HG03039 (cell line): ENCODE data around the gene MAB21L4.

ENCODE experiments used
- ATAC-seq: cut with Tn5 transposase; IDR thresholded peaks from one replicate; pipeline ENCODE4 v1.9.1; 2021; ENCODE audit warnings: mild to moderate bottlenecking, moderate library complexity; ENCODE audit not compliant: unreplicated experiment

The MAB21L4 gene

DNA sequence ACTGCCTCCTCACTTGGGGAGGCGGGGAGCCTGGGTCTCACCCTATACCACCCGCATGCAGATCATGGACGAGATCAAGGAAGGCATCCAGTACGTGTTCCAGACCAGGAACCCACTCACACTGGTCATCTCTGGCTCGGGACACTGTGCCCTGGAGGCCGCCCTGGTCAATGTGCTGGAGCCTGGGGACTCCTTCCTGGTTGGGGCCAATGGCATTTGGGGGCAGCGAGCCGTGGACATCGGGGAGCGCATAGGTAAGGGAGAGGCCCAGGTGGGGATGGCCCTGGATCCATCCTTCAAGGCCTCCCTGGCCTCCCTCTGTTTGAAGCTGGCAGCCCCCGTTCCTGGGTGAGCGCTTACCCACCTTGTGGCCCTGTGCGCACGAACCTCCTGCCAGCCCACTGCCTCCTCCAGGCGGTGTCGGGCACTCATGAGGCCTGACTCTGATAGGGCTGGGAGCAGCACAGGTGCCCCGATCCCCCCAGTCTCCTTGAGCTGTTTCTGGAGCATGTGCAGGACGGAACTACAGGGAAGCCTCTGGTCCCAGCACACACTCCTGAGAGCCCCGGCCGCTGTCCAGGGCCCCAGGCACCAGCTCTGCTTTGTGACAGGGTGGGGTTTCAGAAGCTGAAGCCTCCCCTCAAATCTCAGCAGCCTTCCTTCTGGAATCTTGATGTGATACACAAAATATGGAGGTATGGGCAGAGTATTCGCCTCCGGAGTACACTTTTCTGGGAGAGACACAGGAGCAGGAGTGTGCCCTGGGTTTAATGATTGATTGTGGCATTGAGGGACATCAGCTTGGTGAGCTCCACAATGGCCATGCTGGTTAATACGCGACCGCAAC is 26.6 kb downstream of the MAB21L4 start:
- ATAC-seq: no peak

DNA sequence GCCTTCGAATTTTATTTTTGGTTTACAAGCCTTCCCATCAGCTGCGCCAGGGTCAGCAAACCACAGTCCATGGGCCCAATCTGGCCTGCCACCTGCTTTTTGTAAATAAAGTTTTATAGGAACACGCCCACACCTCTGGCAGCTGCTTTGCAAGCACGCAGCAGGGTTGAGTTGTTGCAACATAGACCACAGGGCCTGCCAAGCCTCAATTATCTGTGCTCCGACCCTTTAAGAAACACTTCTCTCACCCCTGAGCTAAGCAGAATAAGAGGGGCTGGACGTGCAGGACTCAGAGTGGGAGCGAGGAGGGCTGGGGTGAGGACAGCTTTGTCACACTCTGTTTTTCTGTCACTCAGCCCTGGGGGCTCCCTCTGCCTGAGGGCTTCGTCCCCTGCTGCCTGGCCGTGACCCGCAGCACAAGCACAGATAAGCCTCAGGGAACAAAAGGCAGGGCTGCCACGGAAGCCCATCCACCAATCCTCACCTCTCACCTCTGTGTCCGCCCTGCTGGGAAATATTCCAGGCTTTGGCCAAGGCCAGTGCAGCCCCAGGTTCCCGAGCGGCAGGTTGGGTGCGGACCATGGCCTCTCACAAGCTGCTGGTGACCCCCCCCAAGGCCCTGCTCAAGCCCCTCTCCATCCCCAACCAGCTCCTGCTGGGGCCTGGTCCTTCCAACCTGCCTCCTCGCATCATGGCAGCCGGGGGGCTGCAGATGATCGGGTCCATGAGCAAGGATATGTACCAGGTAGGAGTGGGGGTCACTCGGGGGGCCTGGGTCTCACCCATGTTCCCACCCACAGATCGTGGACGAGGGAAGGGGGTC is 27.5 kb downstream of the MAB21L4 start, which contains the start of gene AGXT:
Gene AGXT (plus strand): TSS at position 539 of the 823 bp plus-strand sequence. CDS start 42 bp downstream, at position 581.
- no peak for ATAC-seq

DNA sequence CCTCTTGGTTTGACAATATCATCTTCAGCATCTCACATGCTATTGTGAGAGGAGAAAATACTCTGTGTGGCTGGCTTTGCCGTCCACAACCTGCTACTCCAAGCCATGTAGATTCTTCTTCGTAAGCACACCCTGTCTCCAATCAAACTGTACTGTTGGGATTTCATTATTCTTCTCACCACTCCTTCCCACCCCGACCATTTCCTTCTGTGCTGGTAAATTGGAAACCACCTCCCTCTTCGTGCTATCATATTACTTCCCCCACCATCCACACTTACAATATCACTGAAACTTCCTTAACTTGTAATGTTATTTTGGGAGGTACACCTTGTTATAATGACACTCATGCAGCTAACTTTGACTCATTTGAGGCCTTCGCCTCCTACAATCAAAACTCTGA is 30.6 kb downstream of the MAB21L4 start:
- no peak for ATAC-seq

DNA sequence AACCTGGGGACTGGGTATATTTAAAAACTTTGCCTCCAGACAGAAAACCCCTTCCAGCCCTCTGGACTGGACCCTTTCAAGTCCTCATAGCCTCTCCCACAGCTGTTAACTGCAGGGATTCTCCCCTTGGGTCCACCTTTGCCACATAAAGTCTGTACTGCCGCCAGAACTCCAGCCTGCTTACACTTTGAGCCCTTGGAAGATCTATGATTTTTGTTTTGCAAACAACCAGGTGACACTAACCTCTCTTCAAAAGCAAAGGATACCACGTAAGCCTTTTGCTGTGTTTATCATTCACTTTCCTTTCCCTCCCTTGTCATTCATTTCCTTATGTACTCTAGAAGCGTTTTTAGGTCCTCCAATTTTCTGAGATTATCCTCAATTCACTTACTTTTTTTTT is 31.5 kb downstream of the MAB21L4 start:
- ATAC-seq: no peak

DNA sequence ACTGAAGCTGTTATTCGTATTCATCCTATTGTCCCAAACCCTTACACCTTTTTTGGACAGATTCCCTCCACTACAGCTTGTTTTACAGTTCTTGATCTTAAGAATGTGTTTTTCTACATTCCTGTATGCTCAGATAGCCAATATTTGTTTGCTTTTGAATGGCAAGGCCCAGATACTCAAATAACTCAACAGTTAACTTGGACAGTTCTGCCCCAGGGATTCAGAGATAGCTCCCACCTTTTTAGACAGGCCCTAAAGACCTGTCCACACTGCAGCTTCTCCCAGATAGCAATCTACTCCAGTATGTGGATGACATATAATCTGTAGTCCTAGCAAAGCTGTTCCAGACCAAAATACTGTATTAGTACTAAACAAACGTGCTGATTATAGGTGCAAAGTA is 34.4 kb downstream of the MAB21L4 start:
- no peak for ATAC-seq

DNA sequence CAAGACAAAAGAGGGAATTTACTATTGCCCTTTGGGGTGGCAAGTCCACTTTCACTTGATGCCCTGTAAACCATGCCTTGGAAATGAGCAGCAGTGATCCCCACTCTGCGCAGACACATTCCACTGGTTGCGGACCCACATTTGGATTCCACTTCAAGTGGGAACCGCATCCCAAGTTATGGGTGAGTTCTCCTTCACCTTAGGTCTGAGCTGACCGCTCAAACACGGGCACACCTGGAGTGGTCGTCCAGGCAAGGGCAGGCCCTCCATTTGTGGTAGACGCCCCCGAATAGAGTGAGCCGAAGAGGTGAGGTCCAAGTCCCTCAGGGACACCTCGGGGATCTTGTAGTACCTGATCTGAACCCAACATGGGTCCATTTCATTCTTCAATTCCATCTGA is 37.1 kb downstream of the MAB21L4 start:
- no peak for ATAC-seq

DNA sequence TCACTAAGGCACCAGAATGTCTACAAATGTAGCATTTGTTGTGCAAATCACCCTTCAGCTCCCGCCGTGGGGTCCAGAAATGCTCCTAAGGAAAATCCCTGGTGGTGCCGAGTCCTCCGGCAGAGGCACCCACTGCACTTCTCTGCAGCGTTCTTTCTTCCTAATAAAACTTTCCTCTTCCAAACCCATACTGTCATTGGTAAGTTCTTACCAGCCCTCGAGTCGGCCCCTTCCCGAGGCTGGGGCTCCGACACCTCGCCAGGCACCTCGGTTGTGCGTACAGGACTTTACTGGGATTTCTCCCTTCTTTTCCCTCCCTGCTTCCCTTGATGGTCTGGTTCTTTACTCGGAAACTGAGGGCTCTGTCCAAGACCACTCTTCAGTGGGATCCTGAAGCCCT is 37.6 kb downstream of the MAB21L4 start:
- no peak for ATAC-seq

DNA sequence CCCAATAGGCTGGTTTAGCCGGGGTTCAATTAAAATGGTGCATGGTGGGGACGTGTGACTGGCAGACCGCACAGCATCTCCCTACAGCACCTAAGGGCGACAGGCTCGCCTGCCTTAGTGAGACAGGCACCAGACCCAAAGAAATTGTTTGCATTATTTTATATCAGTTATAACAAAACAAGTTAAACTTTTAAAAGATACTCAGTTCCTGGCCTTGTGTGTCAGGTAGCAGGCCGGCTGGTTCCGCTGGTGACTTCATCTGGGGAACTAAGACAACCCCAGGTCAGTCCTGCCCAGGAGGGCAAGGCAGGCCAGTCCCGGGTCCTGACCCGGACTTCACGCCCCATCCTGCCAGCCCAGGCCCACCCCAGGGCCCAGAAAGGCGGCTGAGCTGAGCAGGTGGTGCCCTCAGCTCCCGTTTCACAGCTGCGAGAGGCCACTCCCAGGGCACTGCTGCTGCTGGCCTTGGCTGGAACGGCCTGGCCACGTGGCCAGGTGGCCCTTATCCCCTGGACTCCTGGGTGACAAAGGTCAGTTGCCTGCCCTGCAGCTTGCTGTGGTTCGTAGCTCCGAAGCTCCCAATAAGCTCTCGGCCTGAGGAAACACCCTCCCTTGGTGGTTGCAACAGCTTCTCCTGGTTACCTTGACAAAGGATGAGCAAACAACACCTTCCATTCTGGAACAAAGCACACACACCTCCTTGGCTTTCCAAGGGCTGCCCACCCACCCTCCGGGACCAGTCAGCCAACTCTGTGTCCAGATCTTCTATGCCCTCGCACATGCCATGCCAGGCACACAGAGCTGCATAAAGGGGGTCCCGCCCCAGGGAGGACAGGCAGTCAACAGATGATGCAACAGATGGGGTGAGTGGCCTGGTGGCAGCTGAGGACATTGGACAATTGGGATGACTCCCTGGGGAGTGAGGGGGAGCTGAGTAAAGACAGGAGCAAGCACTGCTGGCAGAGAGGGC is 38.6 kb downstream of the MAB21L4 start:
- no peak for ATAC-seq

DNA sequence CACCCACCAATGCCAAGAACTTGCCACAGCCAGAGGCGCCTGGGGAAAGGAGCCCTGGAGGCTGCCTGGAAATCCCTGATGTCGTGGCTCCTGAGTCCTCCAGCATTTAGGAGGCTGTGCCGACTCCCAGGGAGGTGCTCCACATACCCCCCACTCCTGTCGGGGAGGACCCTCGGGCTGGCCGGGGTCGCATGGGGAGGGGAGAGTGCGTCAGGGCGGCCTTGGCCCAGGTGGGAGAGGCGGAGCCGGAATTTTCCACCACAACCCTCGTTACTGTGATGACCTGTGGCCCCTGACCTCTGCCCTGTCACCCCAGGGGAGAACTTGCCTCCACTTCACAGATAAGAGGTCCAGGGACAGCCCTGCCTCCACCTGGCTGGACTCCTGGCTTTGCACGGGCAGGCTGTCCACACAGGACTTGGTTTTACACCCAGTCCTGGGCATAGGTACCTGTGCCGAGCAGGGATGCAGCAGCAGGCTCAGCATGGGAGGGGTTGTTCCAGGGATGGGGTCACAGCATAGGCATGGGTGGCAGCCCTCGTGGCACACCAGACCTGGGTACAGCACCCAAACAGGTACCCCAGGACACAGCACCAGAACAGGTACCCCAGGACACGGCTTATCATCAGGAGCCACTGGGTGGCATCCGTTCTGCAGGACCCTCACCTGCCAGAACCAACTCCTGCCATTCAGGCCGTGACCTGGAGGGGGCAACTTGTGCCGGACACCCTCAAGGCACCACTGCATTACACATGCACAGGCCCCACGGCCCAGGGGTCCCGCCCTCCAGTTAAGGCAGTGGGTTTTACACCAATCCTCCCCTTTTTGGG is 39.6 kb downstream of the MAB21L4 start:
- no peak for ATAC-seq

DNA sequence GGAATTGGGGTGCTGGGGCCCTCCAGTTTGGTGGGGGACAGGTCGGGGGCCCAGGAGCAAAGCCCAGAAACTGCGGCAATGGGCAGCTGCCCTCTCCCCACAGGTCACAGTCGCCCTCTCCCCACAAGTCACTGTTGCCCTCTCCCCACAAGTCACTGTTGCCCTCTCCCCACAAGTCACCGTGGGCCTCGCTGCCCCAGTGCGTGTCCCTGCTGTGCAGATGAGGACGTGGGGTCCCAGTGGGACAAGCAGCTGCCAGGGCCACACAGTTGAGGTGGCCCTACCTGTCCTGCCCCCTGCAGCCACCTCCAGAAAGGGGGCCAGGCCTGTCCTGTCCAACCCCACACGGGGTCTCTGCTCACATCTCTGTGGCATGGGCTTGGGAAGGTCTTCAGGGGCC is 40.3 kb downstream of the MAB21L4 start:
- no peak for ATAC-seq

DNA sequence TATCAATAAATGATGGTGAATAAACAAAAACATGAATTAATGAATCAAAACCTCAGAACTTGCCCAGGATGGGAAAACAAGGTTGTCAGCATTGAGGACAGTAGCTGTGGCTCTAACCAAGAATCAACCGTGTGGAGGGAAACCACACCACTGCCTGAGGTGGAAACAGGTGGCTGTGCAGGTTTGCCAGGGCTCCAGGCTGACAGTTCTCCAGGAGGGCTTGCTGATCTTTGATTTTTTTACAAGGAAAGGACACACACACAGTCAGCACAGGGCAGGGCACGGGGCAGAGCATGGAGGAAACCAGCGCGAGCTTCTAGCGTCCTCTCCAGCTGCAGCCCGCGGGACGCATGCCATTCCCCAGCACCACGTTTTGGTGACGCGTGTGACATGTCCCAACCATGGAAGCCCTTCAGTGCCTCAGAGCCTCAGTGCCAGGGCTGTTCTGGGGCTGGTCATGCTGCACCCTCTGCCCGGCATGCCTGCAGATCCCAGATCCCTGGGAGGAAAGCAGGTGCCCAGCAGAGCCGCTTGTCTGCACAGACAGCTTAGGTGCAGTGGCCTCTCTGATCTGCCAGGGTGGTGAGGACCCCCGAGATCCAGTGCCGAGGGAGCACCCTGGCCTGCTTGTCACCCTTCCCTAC is 43.2 kb downstream of the MAB21L4 start:
- ATAC-seq: no peak

DNA sequence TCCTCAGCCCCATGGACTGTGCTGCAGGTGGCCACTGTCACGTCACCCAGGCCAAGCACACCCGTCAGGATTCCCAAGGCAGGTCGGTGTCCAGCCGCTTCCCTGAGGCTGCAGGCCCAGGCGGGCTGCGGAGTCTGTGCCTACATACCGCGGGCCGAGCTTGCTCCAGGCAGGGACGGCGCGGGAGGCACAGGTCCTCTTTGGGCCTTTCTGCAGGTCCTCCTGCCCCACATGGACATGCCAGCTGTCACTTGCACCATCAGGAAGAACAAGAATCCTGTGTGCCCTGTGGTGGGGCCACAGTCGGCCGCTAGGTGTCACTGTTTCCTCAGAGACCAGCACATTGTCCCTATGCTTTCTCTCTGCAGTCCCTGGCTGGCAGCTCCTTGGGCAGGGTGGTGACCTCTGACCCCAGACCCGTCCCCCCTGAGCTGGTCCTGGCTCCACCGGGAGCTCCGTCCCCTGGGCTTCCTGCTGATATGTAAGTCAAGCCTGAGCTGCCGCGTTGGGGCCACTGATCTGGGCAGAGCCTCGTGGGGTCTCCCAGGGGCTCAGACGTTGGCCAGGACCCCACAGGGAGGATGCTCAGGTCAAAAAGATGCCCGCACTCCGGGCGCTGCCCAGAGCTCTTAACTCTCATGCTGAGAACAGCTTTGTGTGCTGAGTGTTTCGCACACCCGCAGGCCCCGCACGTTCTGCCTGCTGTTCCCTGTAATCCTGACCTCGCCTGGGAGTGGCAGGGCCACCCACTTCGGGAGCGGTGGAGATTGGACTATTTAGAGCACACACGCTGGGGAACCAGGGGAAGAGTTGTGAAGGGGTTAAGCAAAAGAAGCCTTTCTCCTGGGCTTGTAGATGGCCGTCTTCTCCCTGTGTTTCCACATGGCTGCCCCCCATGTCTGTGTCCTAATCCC is 44.6 kb downstream of the MAB21L4 start:
- ATAC-seq: no peak

DNA sequence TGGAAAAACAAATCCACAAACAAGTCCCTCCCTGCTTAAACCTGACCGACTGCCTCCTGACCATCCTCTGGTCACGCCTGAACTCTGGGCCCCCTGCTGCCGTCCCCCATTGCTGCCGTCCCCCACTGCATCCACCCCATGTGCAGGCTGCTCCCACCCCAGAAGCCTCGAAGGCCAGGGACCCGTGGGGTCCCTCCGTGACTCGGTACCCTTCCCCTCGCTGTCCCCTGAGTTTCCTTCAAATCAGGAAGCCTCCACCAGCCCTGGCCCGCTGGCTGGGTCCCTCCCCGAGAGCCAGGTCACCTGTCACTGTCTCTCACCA is 45.2 kb downstream of the MAB21L4 start:
- ATAC-seq: no peak

DNA sequence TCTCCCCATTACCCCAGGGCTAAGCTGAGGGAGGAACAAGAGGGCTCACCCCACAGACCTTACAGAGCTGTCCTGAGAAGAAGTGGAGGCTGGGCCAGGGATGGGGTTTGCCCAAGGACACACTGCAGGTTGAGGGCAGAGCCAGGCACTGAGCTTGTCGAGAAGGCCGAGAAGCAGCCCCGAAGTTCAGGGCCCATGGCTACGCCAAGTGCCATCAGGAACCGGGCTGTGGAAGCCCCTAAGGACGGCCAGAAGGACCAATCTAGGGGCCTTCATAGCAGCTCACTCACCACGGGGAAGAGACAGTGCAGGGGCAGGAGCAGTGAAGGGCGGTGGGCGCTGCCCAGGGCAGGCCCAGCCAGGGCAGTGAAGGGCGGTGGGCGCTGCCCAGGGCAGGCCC is 45.9 kb downstream of the MAB21L4 start:
- ATAC-seq: no peak

DNA sequence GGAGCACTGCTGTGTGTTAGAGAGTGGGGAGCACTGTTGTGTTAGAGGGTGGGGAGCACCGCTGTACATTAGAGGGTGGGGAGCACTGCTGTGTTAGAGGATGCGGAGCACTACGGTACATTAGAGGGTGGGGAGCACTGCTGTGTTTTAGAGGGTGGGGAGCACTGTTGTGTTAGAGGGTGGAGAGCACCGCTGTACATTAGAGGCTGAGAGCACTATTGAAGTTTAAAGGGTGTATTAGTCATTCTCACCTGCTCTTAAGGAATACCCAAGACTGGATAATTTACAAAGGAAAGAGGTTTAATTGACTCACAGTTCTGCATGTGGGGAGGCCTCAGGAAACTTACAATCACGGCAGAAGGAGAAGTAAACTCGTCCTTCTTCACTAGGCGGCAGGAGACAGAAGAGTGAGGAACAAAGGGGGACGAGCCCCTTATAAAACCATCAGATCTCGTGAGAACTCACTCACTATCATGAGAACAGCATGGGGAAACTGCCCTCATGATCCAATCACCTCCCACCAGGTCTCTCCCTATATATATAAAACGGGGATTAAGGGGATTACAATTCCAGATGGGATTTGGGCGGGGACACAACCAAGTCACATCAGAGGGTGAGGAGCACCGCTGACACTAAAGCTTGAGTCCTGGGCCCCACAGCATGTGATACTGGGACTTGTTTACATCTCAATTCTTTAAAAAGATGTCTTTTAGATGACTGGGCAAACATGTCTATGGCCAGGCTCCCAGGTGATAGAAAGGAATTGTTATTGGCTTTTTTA is 46.9 kb downstream of the MAB21L4 start:
- no peak for ATAC-seq

DNA sequence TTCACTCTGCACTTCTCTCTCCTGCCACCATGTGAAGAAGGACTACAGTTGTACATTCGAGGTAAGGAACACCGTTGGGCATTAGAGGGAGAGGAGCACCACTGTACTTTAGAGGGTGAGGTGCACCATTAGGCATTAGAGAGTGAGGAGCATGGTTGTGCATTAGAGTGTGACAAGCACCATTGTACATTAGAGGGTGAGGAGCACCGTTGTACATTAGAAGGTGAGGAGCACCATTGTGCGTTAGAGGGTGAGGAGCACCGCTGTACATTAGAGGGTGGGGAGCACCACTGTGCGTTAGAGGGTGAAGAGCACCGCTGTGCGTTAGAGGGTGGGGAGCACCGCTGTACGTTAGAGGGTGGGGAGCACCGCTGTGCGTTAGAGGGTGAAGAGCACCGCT is 48.1 kb downstream of the MAB21L4 start:
- no peak for ATAC-seq

DNA sequence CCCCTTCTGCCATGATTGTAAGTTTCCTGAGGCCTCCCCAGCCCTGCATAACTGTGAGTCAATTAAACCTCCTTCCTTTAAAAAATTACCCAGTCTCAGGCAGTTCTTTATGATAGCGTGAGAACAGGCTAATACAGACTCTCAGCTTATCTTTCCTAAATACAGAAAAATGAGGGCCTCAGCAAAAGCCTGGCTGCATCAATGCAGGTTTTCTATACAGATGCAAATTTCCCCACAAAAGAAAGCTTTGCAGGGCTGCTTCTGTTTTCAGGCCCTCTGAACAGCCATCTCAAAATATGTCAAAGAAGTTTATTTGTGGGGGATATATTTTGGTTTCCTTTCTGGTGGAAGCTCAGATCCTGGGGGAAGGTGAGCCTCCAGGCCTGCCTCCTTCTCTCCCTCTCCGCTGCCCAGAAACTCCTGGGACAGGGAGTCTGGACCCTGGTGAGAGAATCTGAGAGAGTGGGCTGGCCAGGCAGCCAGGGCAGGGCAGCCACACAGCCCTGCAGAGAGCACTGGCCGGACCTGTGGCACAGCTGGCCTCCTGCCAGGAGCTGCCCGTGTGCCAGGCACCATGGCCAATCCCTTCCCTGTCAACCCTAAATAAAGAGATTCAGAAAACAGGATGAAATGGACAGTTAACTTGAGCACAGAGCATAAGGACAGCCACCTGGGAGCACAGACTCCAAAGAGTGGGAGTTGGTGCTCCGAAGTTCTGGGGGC is 48.9 kb downstream of the MAB21L4 start:
- no peak for ATAC-seq
